D341Med (cell line): ENCODE measurements around the gene TOE1.
A peak's percentile ranks its signal among the peaks of the same experiment; 100 is the strongest.
"Not testable (repeated sequence)": the region's sequence is repeated elsewhere in the genome, so short reads cannot be mapped to it uniquely, and the experiment has no call there.

Experiments
- DNase-seq: peaks from one replicate; pipeline ENCODE4 v3.0.0; 2012; ENCODE audit warnings: low spot score

The TOE1 gene

DNA sequence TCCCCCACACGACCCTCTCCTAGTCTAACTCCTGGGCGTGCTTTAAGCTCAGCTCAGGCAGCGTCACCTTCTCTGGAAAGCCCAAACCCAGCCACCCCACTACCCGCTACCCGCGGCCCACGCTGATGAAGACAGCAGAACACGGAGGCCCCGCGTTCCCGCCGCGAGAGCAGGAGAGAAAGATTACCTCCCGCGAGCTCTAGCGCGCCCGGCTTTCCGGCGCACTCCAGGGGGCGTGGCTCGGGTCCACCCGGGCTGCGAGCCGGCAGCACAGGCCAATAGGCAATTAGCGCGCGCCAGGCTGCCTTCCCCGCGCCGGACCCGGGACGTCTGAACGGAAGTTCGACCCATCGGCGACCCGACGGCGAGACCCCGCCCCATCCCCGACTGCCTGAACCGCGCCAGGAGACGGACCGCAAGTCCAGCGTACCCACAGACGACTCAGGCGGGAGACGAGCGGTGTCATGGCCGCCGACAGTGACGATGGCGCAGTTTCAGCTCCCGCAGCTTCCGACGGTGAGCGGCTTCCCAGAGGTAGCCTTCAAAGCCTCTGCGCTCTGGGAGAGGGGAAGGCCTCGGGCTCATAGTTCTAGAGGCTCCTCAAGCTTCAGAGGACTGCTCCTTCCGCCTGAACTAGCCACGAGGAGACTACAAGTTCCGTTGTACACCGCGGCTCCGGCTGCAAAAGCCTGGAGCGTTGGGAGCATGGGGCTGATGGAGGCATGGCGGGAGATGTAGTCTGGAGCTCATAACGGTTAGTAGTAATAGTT is at the start of gene TOE1, which contains the start of gene MUTYH:
TSS of gene TOE1 (plus strand) at position 382 of the 770 bp plus-strand sequence. CDS start at position 465, 83 bp downstream.
TSS of gene MUTYH (minus strand) at position 652 of the 770 bp plus-strand sequence. CDS start 5,935 bp downstream, outside the sequence.
- DNase-seq: peak; percentile 96

DNA sequence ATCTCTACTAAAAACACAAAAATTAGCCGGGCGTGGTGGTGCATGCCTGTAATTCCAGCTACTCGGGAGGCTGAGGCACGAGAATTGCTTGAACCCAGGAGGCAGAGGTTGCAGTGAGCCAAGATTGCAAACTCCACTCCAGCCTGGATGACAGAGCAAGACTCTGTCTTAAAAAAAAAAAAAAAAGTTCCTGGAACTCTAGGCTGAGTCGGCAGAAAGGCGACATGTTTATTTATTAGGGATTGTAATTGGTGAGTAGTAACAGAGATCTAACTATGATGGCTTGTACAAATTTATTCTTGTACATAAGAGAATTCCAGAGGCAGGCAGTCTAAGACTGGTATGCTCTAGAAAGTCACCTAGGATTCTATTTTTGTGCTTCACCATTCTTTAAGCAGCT is 49.0 kb upstream of the TOE1 start:
- not testable (repeated sequence) for DNase-seq

DNA sequence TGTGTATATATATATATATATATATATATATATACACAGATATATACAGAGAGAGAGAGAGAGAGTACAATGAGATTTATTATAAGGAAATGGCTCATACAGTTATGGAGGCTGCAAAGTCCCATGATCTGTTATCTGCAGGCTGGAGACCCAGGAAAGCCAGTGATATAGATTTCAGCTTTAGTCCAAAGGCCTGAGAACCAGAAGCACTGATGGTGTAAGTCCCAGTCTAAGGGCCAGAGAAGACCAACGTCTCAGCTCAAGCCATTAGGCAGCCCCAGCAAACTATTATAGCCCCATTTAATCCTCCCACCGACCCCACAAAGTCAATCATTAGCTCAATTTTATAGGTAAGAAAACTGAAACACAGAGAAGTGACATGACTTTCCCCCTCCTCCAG is 48.3 kb upstream of the TOE1 start:
- no peak for DNase-seq

DNA sequence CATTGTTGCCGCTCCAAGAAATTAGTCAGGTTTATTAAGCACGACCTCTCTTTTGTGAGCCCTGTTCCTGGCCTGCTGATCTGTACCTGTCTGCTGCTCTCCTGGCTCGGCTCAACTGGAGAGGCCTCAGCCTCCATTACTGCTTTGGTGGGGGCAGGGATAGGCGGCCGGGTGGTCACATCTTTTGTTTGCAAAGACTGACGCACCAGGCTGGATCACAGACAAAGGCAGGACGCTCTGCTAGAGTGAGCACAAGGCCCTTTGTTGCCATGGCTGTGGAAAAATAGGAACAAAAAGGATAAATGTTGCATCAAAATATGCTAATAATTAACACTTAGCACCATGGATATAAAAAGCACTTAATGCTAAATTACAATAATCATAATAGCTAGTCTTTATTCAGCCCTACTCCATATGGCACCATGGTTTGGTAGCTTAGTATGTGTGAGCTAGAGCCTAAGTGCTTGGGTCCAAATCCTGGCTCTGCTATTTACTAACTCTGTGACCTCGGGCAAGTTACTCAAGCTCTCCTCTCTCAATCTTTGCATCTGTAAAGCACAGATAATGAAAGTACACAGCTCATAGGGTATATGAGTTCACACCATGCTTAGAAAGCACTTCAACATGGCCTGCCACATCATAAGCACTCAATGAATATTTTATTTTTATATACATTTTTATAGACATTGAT is 42.2 kb upstream of the TOE1 start:
- no peak for DNase-seq

- no peak for DNase-seq
Measured at GRCh38 chr1:45299296-45299695, 40.7 kb upstream of the TOE1 start.

DNA sequence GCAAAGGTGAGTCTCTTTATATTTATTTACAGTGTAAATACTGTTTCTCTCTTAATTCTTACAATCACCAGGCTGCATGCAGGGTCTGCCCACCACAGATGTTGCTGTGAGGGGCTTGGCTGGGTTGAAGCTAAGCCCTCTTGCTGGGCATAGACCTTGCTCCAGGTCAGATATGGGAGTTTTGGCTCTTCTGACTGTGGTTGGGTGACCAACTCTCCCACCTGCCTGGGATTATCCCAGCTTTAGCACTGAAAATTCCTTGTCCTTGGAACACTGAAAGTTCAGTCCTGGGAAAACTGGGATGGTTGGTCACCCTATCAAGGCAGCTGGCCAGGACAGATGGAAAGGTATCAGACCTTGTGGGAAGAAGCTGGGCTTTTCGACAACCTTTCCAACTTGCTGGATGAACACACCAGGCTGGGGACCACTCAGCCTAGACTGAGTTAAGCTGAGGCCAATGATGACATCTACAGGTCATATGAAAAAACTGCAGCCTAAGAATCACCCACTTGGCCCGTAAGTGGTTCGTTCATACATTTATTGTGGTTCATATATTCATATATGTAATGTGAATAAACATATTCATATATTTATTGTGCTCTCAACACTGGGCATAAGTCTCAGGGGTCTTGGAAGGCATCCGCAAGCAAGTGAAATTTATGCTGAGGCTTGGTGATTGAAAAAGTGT is 39.8 kb upstream of the TOE1 start:
- peak; percentile 72 for DNase-seq

DNA sequence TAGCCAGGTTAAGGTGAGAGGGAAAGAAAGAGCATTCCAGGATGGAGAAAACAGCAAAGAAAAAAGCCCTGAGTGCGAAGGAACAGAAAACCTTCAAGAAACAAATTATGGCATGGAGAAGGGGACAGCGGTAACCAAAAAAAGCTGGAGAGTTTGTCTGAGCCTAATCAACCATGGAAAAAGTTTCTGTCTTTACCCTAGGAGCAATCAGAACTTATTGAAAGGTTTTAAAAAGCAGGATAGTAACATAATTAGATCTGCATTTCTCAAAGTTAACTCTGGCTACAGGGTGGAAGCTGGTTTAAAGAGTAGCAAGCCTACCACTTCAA is 39.3 kb upstream of the TOE1 start:
- DNase-seq: no peak

- no peak for DNase-seq
Measured at GRCh38 chr1:45302505-45303150, 37.3 kb upstream of the TOE1 start.

- DNase-seq: peak; percentile 97
Measured at GRCh38 chr1:45303520-45304310, 36.3 kb upstream of the TOE1 start.

GRCh38 chr1:45304311-45305081 is 35.5 kb upstream of the TOE1 start:
- no peak for DNase-seq

DNA sequence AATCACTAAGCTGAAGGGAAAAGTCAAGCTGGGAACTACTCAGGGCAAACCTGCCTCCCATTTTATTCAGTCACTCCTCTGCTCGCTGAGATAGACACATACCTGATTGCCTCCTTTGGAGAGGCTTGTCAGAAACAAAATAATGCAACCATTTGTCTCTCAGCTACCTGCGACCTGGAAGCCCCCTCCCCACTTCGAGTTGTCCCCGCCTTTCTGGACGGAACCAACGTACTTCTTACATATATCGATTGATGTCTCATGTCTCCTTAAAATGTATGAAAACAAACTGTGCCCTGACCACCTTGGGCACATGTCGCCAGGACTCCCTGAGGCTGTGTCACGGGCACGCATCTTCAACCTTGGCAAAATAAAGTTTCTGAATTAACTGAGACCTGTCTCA is 34.7 kb upstream of the TOE1 start:
- no peak for DNase-seq

GRCh38 chr1:45306319-45306718 is 33.7 kb upstream of the TOE1 start:
- DNase-seq: no peak

- DNase-seq: no peak
Measured at GRCh38 chr1:45306905-45307304, 33.1 kb upstream of the TOE1 start.

DNA sequence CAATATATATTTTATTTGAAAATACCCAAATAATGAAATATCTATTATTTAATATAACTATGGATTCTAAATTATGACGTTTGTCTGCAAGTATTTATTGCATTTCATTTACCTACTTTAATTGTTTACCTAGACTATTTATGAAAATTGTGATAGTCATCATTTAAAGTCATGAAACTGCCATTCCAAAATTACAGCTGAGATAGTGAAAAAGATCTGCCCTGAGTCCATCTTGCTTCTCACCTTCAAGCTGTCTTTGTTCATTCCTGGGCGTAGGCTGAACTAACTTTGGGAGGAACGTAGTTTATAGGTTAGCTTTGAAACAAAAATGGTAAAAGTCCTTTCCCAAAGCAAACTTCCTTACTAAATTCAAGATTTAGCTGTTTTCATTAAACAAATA is 25.7 kb upstream of the TOE1 start:
- no peak for DNase-seq

DNA sequence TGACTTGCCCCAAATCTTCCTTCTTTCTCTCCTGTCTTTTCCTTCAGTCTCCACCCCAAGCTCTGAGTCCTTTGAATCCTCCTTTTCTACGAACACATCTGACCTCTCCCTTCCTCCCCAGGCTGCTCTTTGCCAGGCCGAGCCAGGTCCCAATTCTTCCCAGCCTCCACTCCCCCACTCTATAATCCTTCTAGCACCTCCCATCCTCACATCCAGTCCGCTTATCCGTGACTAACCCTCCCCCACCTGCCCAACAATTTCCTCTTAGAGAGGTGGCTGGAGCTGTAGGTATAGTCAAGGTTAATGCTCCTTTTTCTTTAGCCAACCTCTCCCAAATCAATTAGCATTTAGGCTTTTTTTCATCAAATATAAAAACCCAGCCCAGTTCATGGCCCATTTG is 22.8 kb upstream of the TOE1 start:
- no peak for DNase-seq

DNA sequence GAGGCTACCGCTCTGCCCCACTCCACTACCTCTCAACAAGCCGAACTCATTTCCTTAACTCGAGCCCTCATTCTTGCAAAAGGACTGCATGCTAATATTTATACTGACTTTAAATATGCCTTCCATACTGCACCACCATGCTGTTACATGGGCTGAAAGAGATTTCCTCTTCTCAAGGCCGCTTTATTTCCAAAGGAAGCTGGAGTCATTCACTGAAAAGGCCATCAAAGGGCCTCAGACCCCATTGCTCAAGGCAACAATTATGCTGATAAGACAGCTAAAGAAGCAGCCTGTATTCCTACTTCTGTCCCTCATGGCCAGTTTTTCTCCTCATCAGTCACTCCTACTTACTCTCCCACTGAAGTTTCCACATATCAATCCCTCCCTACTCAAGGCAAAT is 20.2 kb upstream of the TOE1 start:
- no peak for DNase-seq

GRCh38 chr1:45321444-45321843 is 18.5 kb upstream of the TOE1 start:
- DNase-seq: no peak

- DNase-seq: no peak
Measured at GRCh38 chr1:45322486-45323040, 17.4 kb upstream of the TOE1 start.

- no peak for DNase-seq
Measured at GRCh38 chr1:45325851-45326506, 14.0 kb upstream of the TOE1 start.
